KOPT-K1 (cell line): ENCODE data around the gene NFE2L2.

Experiments used
- H3K27ac ChIP-seq: fragments of 200-600 bp; sonication (generic); 2 replicates; pipeline ENCODE4 v1.5.1; 2016; ENCODE audit warnings: antibody characterized with exemption, mild to moderate bottlenecking, low read depth, low read length; ENCODE audit not compliant: poor library complexity, severe bottlenecking
- H3K36me3 ChIP-seq: fragments of 200-600 bp; sonication (generic); 2 replicates; pipeline ENCODE4 v1.5.1; 2017; ENCODE audit warnings: antibody characterized with exemption, mild to moderate bottlenecking, low read length, moderate library complexity; ENCODE audit not compliant: insufficient read depth
- H3K9me3 ChIP-seq: fragments of 200-600 bp; sonication (generic); 2 replicates; pipeline ENCODE4 v1.5.1; 2017; ENCODE audit warnings: antibody characterized with exemption, low read length, mild to moderate bottlenecking; ENCODE audit not compliant: insufficient read depth, poor library complexity, severe bottlenecking

The NFE2L2 gene

DNA sequence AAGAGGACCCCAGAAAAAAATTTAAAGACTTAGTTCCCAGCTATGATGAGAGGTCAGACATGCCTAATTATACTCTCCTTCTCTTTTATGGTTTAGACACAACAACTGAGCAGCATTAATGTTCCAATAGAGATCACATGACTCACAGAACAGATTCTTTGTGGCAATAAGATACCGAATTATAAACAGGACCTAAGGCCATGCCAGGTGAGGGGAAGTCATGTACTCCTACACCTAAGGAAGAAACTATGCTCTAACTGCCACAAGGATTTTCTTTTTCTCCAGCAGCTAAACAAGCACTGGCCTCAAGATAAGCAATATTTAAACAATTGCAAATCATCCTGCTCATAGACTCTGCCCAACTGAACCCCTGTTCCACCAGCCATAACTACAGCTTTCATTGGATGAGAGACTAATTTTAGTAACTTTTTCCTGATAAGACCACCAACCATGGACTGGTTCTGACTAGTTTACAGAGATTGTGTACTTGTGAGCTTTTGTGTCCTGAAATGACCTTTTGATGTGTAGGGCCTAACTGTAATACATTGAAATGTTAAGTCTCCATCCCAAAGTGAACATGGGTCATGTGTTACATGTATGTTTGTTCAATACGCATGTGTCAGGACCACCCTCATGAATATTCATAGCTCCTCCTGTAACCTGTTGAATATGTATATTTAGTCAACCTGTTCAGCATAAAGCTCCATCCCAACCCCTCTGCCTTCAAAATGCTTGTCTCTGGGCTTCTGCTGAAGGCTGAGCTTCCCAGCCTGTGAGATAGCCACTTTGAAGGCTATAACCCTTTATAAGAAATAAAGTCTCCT lies 21.6 kb upstream of the NFE2L2 start:
- H3K9me3 ChIP-seq, result no peaks in the 10 kb centered on the region
- no peak overlapping the region for H3K27ac ChIP-seq
- no peaks in the 10 kb centered on the region for H3K36me3 ChIP-seq

DNA sequence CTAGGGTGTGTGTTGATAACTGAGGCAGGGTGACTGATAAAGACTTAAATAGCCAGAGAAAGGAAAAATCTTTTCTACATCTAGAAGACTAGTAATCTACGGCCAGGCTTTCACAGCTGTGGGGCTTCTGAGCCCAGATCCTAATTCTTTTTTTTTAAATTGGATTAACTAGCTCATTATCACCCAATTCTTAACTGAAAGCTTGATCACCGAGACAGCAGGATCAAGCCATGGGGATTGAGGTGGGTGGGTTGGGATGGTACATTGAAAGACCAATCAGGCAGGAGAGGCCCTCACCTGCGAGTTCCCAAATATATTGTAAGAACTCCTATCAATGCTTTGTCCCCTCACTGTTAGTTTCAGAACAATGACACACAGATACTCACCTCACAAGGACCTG lies 20.0 kb upstream of the NFE2L2 start:
- no peaks in the 10 kb centered on the region for H3K9me3 ChIP-seq
- no peak overlapping the region for H3K27ac ChIP-seq
- H3K36me3 ChIP-seq, result no peaks in the 10 kb centered on the region

DNA sequence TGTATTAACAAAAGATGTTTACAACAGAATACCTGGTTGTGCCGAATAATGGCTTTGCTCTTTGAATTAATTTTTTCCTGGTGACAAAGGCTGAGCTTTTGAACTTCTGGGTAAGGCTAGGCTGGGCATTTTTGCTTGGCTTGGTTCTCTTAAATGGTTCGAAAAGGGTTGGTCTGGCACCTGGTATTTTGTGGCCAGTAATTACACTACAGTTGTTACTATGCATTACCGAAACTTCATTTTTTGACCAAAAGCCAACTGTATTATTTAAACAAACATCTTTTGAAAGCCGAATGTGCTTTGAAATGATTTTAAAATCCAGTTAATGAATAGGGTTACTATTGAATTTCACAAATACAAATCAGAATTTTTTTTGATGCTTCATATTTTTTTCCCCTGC lies 19.4 kb upstream of the NFE2L2 start:
- Histone ChIP-seq H3K27ac (no peak overlapping the region), H3K36me3 (no peaks in the 10 kb centered on the region), H3K9me3 (no peaks in the 10 kb centered on the region)

DNA sequence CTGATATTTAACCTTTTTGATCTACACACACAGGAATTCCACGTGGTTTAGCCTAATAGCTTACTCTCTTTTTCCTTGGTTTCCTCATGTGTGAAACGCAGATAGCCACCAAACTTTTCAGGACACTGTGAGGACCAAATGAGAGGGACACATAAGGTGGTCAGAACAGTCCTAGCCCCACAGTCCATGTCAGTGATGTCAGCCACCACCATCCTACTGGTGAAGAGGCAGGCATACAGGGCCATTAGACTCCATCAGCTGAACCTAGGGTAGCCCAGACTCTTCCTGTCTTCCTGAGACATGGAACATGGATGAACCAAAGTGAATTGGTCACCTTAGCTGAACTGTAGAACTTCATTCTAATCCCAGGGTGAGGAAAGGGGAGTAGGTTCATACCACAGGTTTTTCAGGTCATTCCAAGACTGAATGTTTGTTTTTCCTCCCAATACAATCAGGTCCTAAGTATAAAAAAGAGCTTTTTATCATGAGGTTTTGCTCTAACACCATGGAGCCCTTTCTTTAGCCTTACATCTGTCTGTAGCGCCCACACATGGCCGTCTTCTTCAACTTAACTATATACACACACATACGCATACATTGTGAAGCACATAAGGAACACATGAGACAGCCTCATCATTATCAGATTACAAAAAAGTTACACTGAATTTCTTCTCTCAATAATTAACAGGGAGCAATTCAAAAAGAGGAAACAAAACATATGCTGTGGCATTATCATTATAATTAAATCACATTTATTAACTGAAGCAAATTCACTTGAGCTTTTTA lies 18.5 kb upstream of the NFE2L2 start:
- H3K9me3 ChIP-seq, result no peaks in the 10 kb centered on the region

DNA sequence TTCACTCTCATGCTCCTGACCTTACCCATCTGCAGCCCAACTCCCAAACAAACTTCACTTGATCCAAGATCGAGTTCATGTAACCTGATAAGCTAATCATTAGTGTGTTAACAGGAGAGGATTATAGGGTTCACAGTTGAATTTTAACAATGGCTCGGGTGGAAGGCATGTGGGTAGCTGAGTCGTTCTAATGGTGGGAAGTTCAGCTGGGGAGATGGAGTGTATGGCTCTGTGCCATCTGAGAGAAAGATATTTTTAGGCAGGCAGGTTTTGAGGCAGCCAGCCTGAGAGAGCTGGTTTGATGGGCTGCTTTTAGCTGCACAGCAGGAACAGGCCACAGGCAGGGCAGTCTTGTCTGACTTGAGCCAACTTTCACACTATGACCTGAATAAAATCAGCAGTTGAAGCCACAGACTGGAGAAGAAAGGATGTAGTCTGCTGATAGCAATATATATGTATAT lies 17.7 kb upstream of the NFE2L2 start:
- Histone ChIP-seq H3K27ac (no peak overlapping the region), H3K36me3 (no peaks in the 10 kb centered on the region), H3K9me3 (no peaks in the 10 kb centered on the region)

More for the DNA sequence above, 18.5 kb upstream of the NFE2L2 start:
- no peaks in the 10 kb centered on the region for H3K36me3 ChIP-seq
- no peak overlapping the region for H3K27ac ChIP-seq

DNA sequence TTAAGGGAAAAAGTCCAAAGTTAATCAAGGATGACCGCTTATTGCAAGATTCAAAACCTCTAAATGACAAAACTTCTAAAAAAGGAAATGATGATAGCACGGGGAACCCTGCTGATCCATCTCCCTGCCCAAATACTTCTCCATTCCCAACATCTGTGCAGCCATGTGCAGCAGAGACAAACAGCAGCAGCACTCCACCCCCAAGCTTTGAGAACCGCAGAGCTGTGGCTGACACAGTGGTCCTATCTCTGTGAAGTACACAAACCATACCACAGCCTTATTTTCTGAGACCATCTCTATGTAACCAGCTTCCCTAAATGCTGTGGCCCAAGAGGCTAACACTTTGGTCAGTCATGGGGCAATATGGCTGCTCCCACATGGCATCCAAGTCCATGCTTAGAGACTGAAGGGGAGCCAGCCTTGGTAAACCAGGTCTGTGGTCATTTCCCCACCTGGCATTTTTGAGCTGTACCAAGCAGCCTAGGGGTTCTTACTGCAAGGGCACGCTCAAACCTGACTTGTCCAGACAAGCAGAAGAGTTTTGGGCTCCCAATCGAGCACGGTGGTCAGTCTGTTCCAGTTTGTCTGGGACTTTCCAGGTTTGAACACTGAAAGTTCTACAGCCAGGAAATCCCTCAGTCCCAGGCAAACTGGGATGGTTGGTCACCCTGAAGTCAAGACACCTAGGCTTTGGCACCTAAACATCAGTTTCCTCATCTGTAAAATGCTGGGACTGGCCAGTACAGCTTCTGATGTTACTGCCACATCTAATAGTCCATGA lies 17.1 kb upstream of the NFE2L2 start:
- Histone ChIP-seq H3K36me3 (no peaks in the 10 kb centered on the region), H3K9me3 (no peaks in the 10 kb centered on the region), H3K27ac (no peak overlapping the region)

GRCh38 chr2:177279847-177280246 lies 15.3 kb upstream of the NFE2L2 start:
- H3K27ac ChIP-seq, result no peak overlapping the region
- H3K9me3 ChIP-seq, result no peaks in the 10 kb centered on the region
- H3K36me3 ChIP-seq, result no peaks in the 10 kb centered on the region

GRCh38 chr2:177275743-177276055 lies 11.2 kb upstream of the NFE2L2 start:
- H3K9me3 ChIP-seq, result no peaks in the 10 kb centered on the region
- H3K27ac ChIP-seq, result no peak overlapping the region
- no peaks in the 10 kb centered on the region for H3K36me3 ChIP-seq

DNA sequence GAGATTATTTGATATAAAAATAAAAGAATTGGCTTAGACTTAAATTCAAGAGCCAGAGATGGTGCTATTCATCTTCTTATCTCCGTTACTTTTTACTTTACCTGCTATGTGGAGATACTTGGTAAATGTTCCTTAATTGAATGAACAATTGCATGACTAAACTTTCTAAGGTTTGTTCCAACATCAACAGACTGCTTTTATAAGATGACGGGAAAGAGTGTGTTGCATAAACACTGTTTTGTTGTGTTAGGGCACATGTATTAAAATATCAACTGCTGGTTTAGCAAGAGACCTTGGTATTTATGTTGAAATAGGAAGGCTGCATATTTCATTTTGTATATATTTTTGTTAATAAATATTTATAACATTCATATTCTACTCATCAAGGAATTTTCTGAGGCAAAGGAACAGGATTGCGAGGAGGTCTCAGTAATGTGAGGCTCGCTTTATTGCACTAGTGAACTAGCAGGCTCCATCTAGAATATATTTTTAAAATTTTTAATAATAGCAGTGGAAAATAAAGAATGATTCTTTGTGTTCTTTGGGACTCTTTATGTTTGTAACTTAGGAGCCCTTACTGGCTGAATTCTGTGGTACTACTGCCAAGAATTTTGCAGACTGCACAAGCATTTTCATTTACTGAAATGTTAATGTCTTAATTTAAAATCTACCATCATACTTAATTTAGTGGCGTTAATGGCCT lies 10.7 kb upstream of the NFE2L2 start:
- H3K9me3 ChIP-seq, result no peaks in the 10 kb centered on the region
- H3K36me3 ChIP-seq, result no peaks in the 10 kb centered on the region
- H3K27ac ChIP-seq, result no peak overlapping the region

DNA sequence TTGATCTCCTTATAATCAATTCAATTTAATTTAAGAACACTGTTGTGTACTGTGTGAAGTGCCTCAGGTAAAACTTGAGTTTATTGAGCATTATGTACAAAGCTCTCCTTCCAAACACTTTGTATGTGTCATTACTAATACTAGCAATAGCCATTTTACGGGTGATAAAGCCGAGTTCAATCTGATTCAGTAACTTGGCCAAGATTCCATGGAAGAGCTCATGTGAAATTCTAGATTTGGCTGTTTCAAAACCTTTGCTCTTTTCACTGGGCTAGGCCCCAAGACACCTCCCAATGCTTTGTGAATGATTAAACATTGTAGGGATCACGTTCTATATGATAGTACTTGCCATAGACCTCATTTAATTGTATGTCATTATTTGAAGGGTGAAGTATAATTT lies 8.9 kb upstream of the NFE2L2 start:
- H3K36me3 ChIP-seq, result no peaks in the 10 kb centered on the region
- H3K9me3 ChIP-seq, result no peaks in the 10 kb centered on the region
- no peak overlapping the region for H3K27ac ChIP-seq

GRCh38 chr2:177272765-177273164 lies 8.2 kb upstream of the NFE2L2 start:
- Histone ChIP-seq H3K9me3 (no peaks in the 10 kb centered on the region), H3K36me3 (no peaks in the 10 kb centered on the region), H3K27ac (no peak overlapping the region)

DNA sequence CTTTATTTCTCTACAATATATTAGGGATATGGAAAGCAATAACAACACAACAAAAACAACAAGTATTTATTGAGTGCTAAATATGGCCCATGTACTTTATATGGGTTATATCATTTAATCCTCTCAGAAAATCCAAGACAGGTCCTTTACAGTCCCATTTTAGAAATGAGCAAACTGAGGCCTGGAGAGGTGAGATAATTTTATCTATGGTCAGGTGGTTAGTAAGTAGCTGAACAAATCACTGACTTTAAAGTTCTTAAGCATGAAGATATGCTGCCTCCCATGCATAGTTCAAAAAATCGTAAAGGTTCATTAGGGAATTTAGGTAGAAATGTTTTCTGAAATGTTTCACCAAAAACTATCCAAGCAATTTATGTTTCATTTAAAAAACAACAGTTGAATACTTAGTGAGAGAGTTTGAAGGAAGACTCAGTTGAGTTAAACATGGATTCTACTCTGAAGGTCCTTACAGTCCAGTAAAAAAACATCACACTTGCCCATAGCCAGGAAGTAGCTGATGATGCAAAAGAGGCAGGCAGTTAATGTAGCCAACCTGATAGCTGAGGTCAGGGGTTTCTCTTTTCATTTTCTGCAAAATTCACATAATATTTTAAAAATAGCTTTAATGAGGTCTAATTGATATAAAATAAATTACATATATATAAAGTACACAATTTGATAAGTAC lies 7.6 kb upstream of the NFE2L2 start:
- no peaks in the 10 kb centered on the region for H3K9me3 ChIP-seq
- no peak overlapping the region for H3K27ac ChIP-seq
- no peaks in the 10 kb centered on the region for H3K36me3 ChIP-seq

- Histone ChIP-seq H3K36me3 (no peaks in the 10 kb centered on the region), H3K27ac (no peak overlapping the region), H3K9me3 (no peaks in the 10 kb centered on the region)
Observed at GRCh38 chr2:177270531-177270930, 6.0 kb upstream of the NFE2L2 start.

- Histone ChIP-seq H3K9me3 (no peaks in the 10 kb centered on the region), H3K27ac (no peak overlapping the region), H3K36me3 (no peaks in the 10 kb centered on the region)
Observed at GRCh38 chr2:177268901-177269300, 4.4 kb upstream of the NFE2L2 start.
